GM19467 (cell line): ENCODE data around the gene ECM1.

Source experiments
- ATAC-seq: cut with Tn5 transposase; IDR thresholded peaks from one replicate; pipeline ENCODE4 v1.9.1; 2021; ENCODE audit warnings: mild to moderate bottlenecking, moderate library complexity; ENCODE audit not compliant: unreplicated experiment

ECM1 gene

GRCh38 chr1:150543500-150544143, 35.7 kb downstream of the ECM1 start:
- ATAC-seq = no peak

DNA sequence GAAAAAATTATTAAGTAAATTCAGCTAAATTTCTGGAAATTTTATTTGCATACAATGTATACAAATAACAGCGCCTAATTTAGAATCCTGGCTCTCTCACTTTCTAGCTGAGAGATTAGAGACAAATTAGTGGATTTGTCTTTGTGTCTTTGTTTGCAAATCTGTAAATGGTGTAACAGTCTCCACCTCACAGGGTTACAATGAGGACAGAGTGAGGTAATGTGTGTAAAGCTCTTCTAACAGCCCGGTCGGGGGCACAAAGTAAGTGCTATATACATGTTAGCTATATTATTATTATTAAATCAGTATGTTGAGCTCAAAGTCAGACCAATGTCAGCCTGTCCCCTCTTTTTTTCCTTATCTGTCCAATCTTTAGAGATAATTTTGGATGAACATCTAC, 36.3 kb downstream of the ECM1 start:
- ATAC-seq = no peak

DNA sequence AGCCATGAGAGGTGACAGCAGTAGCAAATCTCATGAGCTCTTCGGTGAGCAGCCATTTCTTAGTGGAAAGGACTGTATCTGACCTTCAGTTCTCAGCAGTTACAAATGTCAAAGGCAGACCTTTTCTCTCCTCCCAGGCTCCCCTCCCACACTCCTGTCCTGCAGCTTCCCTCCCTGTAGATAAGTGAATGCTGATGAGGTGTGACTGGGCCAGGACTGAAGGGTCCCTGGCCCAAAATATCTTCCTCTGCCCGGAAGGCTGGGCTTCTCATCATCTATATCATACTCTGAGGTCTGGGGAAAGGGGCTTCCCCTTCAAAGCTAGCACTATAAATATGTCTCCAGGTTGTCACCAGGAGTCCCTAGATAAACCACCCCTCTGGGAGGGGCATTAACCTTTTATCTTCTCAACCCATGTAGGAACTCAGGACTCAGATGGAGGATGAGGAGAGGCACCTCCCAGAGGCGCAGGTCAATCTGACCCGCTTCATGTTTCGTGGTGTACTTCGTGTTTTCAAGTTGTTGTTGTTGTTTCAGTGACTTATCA, 37.6 kb downstream of the ECM1 start:
- no peak for ATAC-seq

GRCh38 chr1:150546294-150546937, 38.5 kb downstream of the ECM1 start:
- ATAC-seq = no peak

DNA sequence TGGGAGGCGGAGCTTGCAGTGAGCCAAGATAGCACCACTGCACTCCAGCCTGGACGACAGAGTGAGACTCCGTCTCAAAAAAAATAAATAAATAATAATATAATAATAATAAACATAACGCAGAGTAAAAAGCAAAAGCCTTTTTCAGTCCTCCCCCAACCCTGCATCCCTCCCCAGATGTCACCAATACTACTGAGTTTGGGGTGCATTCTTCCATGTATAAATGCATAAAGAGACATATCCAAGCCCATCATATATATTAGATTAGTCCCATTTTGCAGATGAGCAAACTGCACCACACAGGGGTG, 40.4 kb downstream of the ECM1 start:
- no peak for ATAC-seq

GRCh38 chr1:150548632-150549495, 41.0 kb downstream of the ECM1 start, which contains the start of gene ADAMTSL4:
Gene ADAMTSL4, plus strand, starts transcription at chr1:150549408. Its CDS starts 2,881 bp downstream, at chr1:150552289.
- no peak for ATAC-seq

DNA sequence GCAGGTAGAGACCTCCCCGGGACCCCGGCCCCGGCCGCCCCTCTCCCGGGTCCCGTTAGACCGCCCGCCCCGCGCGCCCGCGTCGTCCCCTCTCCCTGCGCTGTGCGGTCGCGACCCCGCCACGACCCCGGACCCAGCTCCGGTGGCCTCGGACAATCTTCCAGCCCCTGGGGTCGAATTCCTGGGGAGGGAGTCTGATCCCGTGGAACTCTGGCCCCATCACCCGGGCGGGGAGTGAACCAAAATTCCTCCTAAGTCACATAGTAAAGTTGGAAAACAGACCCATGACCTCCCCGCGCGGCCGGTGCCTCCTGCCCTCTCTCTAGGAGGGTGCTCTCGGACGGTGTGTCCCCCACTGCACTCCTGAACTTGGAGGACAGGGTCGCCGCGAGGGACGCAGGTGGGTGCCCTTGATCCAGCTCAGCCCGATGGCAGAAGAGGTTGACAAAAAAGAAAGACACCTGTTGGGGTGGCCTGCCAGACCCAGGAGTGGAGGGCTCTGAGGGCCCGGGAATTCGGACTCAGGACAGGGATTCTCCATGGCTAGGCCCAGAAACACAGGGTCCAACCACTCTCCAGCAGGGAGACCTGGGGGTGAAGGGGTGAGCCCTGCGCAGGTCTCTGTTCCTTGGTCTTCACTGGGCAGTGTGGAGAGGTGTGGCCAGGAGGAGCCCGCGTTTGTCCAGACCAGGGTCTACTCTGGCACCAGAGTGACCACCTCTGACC, 41.8 kb downstream of the ECM1 start:
- ATAC-seq = no peak

DNA sequence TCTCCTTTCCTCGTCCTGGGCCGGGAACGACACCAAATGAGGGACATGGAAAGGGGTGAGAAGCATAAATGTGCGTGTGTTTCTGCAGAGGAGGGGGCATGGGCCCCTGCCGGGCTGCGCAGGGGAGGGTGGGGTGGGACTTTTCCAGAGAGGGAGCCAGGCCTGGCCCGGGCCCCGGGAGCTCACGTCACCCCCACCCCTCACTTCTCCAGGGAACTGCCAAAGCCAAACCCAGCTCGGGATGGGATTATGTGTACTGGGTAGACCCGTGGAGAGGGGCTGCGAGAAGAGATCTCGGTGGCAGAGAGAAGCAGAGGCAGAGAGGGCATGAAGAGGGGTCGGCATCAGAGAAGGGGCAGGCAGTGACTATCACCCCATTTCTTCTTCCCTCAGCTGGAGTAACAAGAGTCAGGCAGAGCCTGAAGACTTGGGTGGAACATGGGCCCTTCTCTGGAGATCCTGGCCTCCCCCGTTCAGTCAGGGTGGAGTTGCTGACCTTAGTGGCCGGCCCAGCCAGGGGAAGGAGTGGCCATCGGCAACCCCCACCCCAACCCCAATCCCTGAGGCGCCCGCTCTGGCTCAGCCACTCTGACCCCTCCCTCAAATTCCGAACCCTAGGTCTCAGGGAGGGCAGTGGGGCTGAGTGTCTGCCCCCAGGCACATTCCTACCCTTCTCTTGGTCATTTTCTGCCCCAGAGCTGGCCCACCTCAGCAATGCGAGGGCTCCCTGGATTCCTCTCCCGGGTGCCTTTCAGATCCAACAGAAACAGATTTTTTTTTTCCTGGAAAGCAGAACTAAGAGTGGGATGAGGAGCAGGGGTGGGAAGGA, 42.5 kb downstream of the ECM1 start:
- ATAC-seq = no peak

DNA sequence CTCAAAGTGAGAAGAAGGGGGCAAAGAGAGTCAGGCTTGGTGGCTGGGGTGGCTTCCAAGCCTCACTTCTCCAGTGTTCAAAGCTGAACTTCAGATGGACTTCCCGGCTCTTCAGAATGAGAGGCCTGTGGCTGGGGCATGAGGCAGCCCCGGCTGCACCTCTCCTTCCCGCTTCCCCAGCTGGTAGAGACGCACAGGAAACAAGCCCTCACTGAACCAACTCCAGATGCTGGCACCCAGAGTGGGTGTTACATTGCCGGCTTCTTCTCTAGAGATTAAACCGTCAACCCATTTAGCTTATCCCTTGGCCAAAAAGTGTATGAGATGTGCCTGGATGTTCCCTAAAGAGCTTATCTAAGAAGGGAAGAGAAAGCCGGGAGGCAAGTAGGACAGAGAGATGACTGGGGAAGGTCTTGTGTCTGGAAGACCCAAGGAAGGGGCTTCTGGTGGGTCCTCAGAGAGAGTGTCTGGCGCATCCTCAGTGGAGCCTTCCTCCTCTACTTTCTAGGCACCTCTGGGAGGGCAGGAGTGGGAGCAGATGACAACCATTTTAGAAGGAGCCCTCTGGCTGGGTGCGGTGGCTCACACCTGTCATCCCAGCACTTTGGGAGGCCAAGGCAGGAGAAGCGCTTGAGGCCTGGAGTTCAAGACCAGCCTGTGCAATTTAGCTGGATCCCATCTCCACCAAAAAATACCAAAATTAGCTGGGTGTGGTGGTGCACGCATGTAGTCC, 43.3 kb downstream of the ECM1 start:
- ATAC-seq = no peak

GRCh38 chr1:150551784-150552127, 43.8 kb downstream of the ECM1 start:
- no peak for ATAC-seq

- ATAC-seq = no peak
Observed at GRCh38 chr1:150552128-150552910, 44.4 kb downstream of the ECM1 start.

DNA sequence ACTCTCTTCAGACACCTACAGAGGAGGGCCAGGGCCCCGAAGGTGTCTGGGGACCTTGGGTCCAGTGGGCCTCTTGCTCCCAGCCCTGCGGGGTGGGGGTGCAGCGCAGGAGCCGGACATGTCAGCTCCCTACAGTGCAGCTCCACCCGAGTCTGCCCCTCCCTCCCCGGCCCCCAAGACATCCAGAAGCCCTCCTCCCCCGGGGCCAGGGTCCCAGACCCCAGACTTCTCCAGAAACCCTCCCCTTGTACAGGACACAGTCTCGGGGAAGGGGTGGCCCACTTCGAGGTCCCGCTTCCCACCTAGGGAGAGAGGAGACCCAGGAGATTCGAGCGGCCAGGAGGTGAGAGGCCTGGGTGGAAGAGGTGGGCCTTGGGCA, 45.0 kb downstream of the ECM1 start:
- no peak for ATAC-seq

DNA sequence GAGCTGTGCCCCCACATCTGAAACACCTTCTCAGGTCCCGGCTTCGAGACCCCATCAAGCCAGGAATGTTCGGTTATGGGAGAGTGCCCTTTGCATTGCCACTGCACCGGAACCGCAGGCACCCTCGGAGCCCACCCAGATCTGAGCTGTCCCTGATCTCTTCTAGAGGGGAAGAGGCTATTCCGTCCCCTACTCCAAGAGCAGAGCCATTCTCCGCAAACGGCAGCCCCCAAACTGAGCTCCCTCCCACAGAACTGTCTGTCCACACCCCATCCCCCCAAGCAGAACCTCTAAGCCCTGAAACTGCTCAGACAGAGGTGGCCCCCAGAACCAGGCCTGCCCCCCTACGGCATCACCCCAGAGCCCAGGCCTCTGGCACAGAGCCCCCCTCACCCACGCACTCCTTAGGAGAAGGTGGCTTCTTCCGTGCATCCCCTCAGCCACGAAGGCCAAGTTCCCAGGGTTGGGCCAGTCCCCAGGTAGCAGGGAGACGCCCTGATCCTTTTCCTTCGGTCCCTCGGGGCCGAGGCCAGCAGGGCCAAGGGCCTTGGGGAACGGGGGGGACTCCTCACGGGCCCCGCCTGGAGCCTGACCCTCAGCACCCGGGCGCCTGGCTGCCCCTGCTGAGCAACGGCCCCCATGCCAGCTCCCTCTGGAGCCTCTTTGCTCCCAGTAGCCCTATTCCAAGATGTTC, 45.6 kb downstream of the ECM1 start:
- ATAC-seq = no peak

DNA sequence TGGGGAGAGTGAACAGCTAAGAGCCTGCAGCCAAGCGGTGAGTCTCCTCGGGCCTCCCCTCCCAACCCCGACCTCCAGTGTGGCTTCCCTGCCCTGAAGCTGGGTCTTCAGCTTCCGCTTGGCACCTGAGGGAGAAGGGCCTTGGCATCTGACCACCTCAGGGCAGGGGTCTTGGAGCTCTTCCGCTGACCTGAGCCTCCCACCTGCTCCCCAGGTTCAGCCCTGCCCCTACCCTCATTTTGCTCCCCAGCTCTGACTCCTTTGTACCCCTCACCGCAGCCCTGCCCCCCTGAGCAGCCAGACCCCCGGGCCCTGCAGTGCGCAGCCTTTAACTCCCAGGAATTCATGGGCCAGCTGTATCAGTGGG, 46.2 kb downstream of the ECM1 start:
- ATAC-seq = no peak

- ATAC-seq = no peak
Observed at GRCh38 chr1:150555198-150555970, 47.5 kb downstream of the ECM1 start.

GRCh38 chr1:150555971-150556865, 48.3 kb downstream of the ECM1 start:
- no peak for ATAC-seq
